Measurements from ENCODE around the gene NUP107.

The NUP107 gene

DNA sequence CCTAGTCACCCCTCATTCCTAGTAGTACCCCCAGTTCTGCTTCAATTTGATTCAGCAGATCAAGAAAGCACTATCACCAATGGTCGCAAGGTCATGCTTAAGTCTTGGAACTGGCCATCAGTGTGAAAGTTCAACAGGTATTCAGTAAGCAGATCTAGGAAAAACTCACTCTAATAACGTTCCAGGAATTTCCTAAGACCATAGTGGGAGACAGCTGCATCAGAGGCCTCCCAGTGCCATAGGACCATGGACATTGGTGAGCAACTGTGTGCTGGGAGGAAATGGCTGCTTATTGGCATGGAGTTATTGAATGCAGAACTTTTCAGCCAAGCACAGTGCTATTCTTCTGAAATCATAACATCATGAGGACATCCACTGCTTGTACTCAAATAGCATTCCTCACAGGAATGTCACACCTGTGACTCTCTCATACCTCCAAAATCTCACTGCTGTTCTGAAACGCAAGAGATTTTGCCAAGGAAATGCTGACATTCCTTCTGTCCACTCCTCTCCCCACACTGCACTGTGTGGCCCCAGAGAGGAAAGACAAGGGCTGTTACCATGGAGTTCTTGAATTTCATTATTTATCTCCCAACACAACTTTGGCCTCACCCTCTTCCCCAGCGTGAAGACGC lies 90.3 kb downstream of the NUP107 start:
- no peak for DNase-seq

DNA sequence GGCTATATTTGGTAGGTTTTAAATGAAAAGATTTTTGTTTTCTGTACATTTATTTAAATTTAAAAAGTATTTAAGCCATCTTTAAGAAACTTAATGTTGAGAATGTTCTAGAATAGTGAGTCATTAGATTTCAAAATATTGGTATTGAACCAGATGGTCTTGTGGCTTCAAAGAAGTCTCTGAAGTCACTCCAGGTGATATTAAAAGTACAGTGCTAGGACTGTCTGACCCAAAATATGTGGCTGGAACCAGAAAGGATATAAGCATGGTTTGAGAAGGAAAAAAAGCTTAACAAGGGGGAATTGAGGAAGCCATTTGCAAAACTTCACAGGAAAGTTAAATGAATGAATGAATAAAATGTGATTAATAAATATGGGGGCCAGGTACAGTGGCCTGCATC lies 92.5 kb downstream of the NUP107 start:
- no peak for DNase-seq

DNA sequence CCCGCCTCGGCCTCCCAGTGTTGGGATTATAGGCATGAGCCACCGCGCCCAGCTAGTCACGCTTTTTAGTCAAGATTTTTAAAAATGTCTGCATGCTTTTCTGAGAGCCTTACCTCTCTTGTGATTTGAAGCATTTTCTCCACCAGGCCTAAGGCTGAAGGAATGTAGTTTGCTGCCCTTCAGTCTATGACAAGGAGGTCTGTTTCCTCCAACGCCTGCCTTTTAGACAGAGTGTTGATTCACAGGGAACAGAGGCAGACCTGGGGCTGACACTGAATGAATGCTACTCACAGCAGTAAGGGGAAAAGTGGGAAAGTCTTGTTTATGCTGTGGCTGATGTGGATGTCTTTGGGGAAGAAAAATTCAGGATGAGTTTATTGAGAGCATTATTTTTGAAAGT lies 94.0 kb downstream of the NUP107 start:
- DNase-seq: no peak

DNA sequence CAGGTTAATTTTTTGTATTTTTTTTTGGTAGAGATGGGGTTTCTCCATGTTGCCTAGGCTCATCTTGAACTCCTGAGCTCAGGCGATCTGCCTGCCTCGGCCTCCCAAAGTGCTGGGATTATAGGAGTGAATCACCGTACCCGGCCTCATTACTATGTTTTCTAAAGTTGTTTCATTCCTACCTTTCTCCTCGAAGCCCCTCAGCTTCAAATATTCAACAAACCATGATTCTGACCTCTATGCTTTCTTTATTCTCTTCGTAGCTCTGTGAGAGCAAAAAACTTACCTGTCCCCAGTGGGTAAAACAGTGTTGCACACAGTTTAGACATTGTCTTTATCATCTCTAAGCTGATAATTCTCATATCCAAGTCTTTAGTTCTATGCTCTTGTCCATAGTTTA lies 95.0 kb downstream of the NUP107 start:
- DNase-seq: no peak

DNA sequence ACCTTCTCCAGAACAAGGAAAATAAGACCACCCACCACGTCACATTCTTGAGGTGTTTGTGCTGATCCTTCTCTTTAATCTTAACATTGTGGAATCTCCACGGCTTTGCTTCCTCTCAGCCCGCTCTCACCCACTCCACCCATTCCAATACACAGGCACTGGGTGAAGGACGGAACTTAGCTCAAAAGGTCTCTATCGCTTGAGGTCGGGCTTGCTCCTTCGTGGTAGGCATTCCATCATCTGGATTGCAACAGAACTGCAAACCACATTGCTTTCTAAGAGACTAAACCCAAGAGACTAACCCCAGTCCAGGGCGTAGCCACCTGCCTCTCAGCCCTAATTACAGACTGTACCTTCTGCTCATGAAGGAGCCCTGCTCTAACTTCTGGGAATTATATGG lies 97.2 kb downstream of the NUP107 start:
- DNase-seq: no peak

DNA sequence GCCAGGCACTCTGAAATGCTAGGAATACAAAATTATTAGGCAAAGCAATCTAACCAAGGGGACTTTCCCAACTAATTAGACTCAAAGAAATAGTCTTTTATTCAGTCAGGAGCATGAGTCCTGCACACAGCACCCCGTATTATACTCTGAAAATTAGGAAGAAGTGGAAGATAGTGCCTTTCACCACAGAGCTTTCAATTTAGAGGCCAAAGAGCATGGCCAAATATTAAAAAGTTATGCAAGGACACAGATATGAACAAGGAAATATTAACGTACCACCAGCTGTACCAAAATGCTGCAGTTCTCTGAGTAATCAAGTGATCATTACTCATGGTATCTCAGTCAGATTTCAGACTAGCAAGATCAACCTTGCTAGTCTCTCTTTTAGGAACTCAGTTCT lies 98.6 kb downstream of the NUP107 start:
- no peak for DNase-seq

DNA sequence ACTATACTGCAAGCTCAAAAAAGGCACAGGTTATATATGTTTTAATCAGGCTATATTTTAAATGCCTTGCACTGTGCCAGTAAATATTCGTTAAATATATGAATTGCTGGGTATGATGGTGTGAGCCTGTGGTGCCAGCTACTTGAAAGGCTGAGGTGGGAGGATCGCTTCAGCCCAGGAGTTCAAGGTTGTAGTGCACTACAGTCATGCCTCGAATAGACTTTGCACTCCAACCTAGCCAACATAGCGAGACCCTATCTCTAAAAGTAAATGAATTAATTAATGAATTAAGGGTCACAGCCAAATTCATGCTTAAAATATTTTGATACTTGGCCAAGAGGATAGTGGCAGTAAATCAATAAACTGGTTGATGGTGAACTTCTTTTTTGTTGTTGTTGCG lies 99.0 kb downstream of the NUP107 start:
- no peak for DNase-seq

DNA sequence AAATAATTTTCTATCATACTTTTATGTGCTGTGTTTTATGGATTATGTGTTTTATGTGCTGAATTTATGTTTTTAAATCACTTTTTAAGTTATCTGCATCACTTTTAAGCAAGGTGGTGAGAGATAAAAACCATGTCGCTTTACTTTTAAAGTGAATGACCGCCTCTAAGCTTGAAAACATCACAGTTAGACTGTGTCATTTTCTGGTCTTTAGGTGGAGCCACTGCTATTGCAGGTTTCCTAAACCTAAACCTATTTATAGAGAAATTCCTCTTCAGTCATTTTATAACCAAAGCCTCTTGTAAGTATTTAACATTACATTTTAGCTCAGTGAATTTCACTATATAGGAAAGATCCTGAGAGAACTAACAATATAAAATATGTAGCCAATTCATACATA lies 100.2 kb downstream of the NUP107 start:
- no peak for DNase-seq

DNA sequence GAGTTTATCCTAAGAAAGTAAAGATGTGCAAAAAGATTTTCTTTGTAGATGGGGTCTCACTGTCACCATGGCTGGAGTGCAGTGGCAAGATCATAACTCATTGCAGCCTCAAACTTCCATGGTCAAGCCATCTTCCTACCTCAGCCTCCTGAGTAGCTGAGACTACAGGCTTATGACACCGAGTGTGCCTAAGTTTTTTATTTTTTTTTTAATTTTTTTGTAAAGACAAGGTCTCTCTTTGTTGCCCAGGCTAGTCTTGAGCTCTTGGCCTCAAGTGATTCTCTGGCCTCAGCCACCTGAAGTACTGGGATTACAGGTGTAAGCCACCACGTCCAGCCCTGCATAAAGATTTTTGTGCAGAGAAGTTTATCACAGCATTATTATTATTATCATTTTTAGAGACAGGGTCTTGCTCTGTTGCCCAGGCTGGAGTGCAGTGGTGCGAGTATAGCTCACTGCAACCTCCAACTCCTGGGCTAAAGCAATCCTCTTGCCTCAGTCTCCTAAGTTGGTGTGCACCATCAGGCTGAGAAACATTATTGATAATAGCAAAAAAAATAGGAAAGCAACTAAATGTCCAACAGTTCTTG lies 101.9 kb downstream of the NUP107 start:
- DNase-seq: no peak

DNA sequence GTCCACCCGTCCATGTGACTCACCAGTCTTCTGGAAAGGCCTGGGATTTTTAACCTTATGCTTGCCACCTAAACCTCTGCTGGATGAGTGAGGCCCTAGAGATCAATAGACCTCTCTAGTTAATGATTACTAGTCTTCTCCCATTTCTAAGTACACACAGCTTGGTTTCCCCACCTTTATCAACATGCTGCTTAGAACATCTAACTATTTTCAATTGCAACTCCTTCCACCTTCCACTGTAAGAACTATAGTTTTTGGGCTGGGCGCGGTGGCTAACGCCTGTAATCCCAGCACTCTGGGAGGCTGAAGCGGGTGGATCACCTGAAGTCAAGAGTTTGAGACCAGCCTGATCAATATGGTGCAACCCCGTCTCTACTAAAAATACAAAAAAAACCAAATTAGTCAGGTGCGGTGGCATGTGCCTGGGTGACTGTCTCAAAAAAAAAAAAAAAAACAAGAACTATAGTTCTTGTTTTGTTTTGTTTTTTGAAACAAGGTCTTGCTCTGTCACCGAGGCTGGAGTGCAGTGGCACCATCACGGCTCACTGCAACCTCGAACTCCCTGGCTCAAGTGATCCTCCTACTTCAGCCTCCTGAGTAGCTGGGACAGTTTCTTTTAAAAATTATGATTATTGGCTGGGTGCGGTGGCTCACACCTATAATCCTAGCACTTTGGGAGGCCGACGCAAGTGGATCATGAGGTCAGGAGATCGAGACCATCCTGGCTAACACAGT lies 102.5 kb downstream of the NUP107 start:
- DNase-seq: no peak

DNA sequence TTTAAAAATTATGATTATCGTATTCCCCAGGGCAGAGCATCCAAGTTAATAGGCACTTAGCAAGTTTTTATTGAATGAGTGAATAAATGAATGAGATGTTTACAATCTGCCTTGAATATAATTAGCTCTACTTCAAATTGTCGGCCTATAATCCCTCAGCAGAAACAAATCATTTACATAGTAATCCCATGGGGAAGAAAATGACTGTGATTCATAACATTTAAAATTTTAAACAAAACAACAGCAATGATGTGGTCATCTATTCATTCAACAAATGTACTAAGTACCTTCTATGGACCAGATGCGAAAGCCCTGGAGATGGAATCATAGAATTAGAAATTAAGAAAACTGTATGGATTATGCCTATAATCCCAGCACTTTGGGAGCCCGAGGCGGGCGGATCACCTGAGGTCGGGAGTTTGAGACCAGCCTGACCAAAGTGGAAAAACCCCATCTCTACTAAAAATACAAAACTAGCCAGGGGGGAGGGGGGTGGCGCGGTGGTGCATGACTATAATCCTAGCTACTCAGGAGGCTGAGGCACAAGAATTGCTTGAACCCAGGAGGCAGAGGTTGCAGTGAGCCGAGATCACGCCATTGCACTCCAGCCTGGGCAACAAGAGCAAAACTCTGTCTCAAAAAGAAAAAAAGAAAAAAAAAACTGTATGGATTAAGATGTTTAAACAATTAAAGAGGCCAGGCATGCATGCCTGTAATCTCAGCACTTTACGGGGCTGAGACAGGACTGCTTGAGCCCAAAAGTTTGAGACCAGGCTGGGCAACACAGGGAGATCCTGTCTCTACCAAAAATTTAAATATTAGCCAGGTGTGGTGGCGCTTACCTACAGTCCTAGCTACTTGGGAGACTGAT lies 103.5 kb downstream of the NUP107 start:
- DNase-seq: no peak

DNA sequence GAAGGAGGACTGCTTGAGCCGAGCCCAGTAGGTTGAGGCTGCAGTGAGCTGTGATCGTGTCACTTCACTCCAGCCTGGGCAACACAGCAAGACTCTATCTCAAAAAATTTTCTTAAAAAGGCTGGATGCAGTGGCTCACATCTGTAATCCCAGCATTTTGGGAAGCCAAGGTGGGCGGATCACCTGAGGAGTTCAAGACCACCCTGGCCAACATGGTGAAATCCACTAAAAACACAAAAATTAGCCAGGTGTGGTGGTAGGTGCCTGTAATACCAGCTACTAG lies 104.1 kb downstream of the NUP107 start:
- DNase-seq: no peak

DNA sequence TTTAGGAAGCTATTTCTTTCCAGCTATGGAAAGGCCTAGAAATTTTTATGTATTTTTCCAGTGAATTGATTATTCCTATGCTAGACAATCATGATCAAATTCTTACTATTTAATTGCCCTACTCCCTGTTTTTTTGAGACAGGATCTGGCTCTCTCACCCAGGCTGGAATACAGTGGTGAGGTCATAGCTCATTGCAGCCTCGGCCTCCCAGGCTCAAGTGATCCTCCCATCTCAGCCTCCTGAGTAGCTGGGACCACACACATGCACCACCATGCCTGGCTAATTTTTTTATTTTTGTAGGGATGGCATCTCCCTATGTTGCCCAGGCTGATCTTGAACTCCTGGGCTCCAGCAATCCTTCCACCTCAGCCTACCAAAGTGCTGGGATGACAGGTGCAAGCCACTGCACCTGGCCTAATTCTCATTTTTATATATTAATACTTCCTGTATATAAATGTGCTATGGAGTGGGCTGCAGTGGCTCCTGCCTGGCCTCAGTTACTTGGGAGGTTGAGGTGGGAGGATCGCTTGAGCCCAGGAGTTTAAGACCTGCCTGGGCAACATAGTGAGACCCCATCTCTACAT lies 105.2 kb downstream of the NUP107 start:
- DNase-seq: no peak

DNA sequence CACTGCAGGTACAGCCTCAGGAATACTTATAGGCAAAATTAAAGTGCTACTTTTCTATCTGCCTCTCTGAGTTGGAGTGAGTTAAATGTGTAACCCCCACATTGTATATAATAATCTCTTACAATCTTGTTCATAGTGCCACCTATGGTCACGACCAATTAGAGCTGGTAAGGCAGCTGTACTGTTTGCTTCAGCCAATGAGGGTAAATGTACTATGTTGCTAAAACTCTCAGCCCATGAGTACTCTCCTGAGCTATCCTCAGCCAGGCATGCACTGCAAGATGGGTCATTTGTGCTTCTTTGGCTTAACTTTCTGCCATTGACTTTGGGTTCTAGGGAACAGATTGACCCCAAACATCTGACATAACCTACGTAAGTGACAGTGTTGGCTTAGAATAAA lies 106.2 kb downstream of the NUP107 start:
- DNase-seq: no peak

DNA sequence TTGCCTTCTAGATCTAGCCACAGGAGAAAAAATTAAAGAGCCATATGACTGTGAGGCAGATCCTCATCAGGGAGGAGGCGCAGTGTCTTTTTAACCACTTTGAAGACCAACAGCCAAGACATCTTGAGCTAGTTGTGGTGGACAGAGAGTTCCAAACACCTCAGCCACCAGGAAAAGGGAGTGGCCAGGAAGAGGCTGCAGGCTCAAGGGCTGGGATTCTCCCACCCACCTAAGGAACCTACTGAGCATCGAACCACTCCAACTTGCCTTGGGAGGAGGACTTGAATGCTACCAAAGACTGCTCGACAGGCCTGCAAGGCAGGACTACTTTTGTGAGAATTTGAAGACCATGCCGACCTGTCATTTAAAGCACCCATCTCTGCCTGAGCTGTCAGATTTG lies 106.7 kb downstream of the NUP107 start:
- DNase-seq: no peak

DNA sequence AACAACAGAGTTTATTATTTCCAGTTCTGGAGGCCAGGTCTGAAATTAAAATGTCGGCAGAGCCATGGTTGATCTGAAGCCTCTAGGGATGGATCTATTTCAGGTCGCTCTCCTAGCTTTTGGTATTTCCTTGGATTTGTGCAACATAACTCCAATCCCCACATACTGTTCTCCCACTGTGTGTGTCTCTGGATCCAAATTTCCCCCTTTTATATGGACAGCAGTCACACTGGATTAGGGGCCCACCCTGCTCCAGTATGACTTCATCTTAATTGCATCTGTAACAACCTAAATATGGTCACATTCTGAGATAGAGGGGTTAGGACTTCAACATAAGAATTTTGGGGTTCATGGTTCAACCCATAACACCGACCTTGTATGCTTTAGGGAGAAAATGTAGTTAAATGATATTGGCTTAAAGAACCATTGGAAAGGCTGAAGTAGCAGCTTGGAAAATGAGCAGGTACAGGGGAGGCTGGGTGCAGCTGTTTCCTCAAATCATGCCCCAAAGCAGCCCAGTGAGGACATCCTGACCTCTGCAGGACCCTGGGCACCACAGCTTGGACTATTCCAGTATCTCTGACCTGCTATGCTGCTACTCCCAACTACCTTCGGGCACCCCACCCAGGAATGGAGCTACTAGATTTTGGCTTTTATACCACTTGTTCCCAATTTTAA lies 107.3 kb downstream of the NUP107 start:
- DNase-seq: no peak

DNA sequence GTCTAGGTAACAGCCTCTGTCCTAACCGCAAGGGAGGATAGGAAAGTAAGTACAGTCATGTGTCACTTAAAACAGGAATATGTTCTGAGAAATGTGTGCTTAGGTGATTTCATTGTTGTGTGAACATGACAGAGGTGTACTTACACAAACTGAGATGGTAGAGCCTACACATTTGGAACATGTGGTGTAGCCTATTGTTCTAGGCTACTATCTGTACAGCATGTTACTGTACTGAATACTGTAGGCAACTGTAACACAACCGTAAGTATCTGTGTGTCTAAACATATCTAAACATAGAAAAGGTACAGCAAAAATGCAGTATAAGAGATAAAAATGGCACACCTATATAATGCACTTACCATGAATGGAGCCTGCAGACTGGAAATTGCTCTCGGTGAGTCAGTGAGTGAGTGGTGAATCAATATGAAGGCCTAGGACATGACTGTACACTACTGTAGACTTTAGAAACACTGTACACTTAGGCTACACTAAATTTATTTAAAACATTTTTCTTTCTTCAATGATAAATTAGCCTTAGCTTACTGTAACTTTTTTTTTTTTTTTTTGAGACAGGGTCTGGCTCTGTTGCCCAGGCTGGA lies 108.0 kb downstream of the NUP107 start:
- no peak for DNase-seq

Measured in stimulated activated CD4-positive, alpha-beta T cell treated with anti-CD3 and anti-CD28 coated beads, Interleukin-4, amount 100 ng/mL, for 1 hour (primary cell).